ENCODE measurements around the gene RNU1-2. TPM values are rescaled to one million over a fixed set of nuclear protein-coding genes. Genes with fewer than 3 reads are reported as not detected.

RNU1-2 gene
- total and polyA plus RNA-seq, 12 donors = 635 to 5,242 (median 1,949) TPM; not detected in 2

GRCh38 chr1:16903458-16903796 lies 7.6 kb downstream of the RNU1-2 start:
- peaks cover 0 to 15% (median 0%) of the 10 kb centered on the region in 11 donors for H3K9me3 ChIP-seq
- H3K27ac ChIP-seq = peak overlapping the region; percentile 88 to 99 (median 98)
- H3K36me3 ChIP-seq = no peaks in the 10 kb centered on the region
- H3K4me3 ChIP-seq = peak overlapping the region; percentile 30 to 62 (median 54)
- ATAC-seq = no peak
- no peak for DNase-seq
- TF ChIP-seq, protein P1, sequence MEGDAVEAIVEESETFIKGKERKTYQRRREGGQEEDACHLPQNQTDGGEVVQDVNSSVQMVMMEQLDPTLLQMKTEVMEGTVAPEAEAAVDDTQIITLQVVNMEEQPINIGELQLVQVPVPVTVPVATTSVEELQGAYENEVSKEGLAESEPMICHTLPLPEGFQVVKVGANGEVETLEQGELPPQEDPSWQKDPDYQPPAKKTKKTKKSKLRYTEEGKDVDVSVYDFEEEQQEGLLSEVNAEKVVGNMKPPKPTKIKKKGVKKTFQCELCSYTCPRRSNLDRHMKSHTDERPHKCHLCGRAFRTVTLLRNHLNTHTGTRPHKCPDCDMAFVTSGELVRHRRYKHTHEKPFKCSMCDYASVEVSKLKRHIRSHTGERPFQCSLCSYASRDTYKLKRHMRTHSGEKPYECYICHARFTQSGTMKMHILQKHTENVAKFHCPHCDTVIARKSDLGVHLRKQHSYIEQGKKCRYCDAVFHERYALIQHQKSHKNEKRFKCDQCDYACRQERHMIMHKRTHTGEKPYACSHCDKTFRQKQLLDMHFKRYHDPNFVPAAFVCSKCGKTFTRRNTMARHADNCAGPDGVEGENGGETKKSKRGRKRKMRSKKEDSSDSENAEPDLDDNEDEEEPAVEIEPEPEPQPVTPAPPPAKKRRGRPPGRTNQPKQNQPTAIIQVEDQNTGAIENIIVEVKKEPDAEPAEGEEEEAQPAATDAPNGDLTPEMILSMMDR (IDR thresholded peaks at IDR 0.05) = no peak
- no peaks in the 10 kb centered on the region for H3K27me3 ChIP-seq
- intact Hi-C loops (cut with DNase I) = no loop called here
- H3K4me1 ChIP-seq = peaks cover 3 to 31% (median 10%) of the 10 kb centered on the region in 9 donors

- peak overlapping the region; percentile 30 to 62 (median 54) for H3K4me3 ChIP-seq
- TF ChIP-seq, protein P1 (IDR thresholded peaks at IDR 0.05) = no peak
- peak; percentile 99 for DNase-seq
- peaks cover 3 to 26% (median 10%) of the 10 kb centered on the region in 9 donors for H3K4me1 ChIP-seq
- peak; percentile 99 to 100 (median 100) for ATAC-seq
- H3K27ac ChIP-seq = peak overlapping the region; percentile 88 to 99 (median 98)
- 0% methylated on average over 27 of the region's 27 CpGs for WGBS, 2 donors
- intact Hi-C loops (cut with DNase I) = no loop called here
- H3K27me3 ChIP-seq = no peaks in the 10 kb centered on the region
- no peaks in the 10 kb centered on the region for H3K36me3 ChIP-seq
- peaks cover 0 to 15% (median 0%) of the 10 kb centered on the region in 11 donors for H3K9me3 ChIP-seq
These were observed 8.9 kb downstream of the RNU1-2 start for GRCh38 chr1:16904560-16905109.

- peaks cover 0 to 15% (median 0%) of the 10 kb centered on the region in 11 donors for H3K9me3 ChIP-seq
- ATAC-seq = peak; percentile 83 to 93 (median 88)
- intact Hi-C loops (cut with DNase I) = no loop called here
These were observed 9.5 kb downstream of the RNU1-2 start for GRCh38 chr1:16905110-16905867.

More at GRCh38 chr1:16905110-16905867, 9.5 kb downstream of the RNU1-2 start:
- no peak for DNase-seq
- Histone ChIP-seq H3K27me3 (no peaks in the 10 kb centered on the region), H3K4me3 (peak overlapping the region in 9 of 10 donors; percentile 30 to 62 (median 56)), H3K36me3 (no peaks in the 10 kb centered on the region), H3K27ac (peak overlapping the region; percentile 88 to 99 (median 98)), H3K4me1 (peaks cover 3 to 26% (median 10%) of the 10 kb centered on the region in 9 donors)
- 6 to 7% methylated on average over 12 of the region's 12 CpGs for WGBS, 2 donors
- TF ChIP-seq, protein P1 (IDR thresholded peaks at IDR 0.05) = no peak
